HG03045 (cell line): ENCODE results near the gene XPNPEP2.

Source experiments
- ATAC-seq: cut with Tn5 transposase; IDR thresholded peaks from one replicate; pipeline ENCODE4 v1.9.1; 2021; ENCODE audit warnings: mild to moderate bottlenecking, moderate library complexity; ENCODE audit not compliant: unreplicated experiment

The XPNPEP2 gene

GRCh38 chrX:129779086-129779672 lies 40.4 kb downstream of the XPNPEP2 start:
- no peak for ATAC-seq

- ATAC-seq, result peak; percentile 34
These were observed 41.0 kb downstream of the XPNPEP2 start, which contains the start of gene SASH3 for GRCh38 chrX:129779747-129780146. SASH3 (plus strand) TSS chrX:129779949; CDS start chrX:129780098, 149 bp downstream.

GRCh38 chrX:129780441-129781105 lies 41.8 kb downstream of the XPNPEP2 start:
- ATAC-seq, result no peak

- peak; percentile 66 for ATAC-seq
These were observed 42.4 kb downstream of the XPNPEP2 start for GRCh38 chrX:129781134-129781672.

- no peak for ATAC-seq
These were observed 43.1 kb downstream of the XPNPEP2 start for GRCh38 chrX:129781680-129782495.

GRCh38 chrX:129782706-129783105 lies 43.9 kb downstream of the XPNPEP2 start:
- ATAC-seq, result no peak

GRCh38 chrX:129783291-129783713 lies 44.5 kb downstream of the XPNPEP2 start:
- ATAC-seq, result no peak

GRCh38 chrX:129784371-129784770 lies 45.6 kb downstream of the XPNPEP2 start:
- no peak for ATAC-seq

- no peak for ATAC-seq
These were observed 46.6 kb downstream of the XPNPEP2 start for GRCh38 chrX:129785160-129785947.

- ATAC-seq, result peak; percentile 57
These were observed 47.5 kb downstream of the XPNPEP2 start for GRCh38 chrX:129786210-129786651.

GRCh38 chrX:129787336-129788055 lies 48.7 kb downstream of the XPNPEP2 start:
- no peak for ATAC-seq

GRCh38 chrX:129788527-129788926 lies 49.7 kb downstream of the XPNPEP2 start:
- no peak for ATAC-seq

- no peak for ATAC-seq
These were observed 51.4 kb downstream of the XPNPEP2 start for GRCh38 chrX:129790146-129790545.

- no peak for ATAC-seq
These were observed 52.0 kb downstream of the XPNPEP2 start for GRCh38 chrX:129790808-129791207.

- no peak for ATAC-seq
These were observed 52.6 kb downstream of the XPNPEP2 start for GRCh38 chrX:129791336-129791735.

GRCh38 chrX:129791961-129792570 lies 53.3 kb downstream of the XPNPEP2 start:
- no peak for ATAC-seq

GRCh38 chrX:129792586-129793291 lies 54.0 kb downstream of the XPNPEP2 start:
- no peak for ATAC-seq

- no peak for ATAC-seq
These were observed 54.9 kb downstream of the XPNPEP2 start for GRCh38 chrX:129793604-129794191.
